Ramos (cell line): ENCODE results near the gene NR6A1.

ENCODE experiments used
- in situ Hi-C: fragments of 300-500 bp; cut with MboI; formaldehyde crosslinking; loops from one replicate; pipeline ENCODE4 v1.14.3; 2022; ENCODE audit warnings: low sequenced_read_pairs; ENCODE audit not compliant: unreplicated experiment

The NR6A1 gene

DNA sequence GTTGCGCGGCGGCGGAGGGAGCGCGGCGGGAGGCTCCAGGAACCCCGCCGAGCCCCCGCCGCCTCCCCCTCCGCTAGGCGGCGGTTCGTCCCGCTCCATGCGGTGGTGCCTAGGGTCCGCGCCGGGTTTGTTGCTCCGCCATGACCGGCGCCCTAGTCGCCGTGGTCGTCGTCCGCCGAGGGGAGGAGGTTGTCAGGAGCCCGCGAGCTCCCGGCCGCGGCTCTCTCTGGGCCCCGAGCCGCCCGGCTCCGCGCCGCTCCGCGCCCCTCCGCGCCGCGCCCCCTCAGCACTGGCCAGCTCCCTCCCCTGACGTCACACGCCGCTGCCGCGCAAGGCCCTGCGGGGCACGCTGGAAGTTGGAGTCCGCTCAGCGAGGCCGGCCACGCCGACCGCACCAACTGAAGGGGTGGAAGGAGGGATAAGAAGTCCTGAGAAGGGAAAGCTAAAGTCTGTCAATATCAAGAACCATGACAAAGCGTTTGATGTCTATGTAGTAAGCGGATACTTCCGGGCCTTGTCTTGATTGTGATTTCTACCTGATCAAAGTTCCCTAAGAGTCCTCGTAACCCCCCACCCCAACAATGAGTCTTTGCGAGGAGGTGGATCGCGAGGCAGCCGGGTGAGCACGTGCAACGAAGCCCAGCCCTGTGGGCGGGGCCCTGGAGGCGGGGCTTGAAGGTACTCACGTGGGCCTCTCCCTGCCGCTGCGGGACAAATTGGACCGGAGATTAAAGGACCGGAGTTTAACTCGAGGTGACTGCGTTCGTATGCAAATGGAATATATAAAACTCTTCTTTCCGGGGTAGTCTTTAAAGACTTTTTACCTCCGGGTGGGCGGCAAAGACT, at the start of gene NR6A1:
NR6A1 (minus strand) TSS at position 291 of the 846 bp plus-strand sequence.
- in situ Hi-C loops, result loop anchor here (5.0 to 10.0 kb wide), 3 partner anchors 81 to 601 kb away; partner anchors contain the start of genes SCAI and WDR38

DNA sequence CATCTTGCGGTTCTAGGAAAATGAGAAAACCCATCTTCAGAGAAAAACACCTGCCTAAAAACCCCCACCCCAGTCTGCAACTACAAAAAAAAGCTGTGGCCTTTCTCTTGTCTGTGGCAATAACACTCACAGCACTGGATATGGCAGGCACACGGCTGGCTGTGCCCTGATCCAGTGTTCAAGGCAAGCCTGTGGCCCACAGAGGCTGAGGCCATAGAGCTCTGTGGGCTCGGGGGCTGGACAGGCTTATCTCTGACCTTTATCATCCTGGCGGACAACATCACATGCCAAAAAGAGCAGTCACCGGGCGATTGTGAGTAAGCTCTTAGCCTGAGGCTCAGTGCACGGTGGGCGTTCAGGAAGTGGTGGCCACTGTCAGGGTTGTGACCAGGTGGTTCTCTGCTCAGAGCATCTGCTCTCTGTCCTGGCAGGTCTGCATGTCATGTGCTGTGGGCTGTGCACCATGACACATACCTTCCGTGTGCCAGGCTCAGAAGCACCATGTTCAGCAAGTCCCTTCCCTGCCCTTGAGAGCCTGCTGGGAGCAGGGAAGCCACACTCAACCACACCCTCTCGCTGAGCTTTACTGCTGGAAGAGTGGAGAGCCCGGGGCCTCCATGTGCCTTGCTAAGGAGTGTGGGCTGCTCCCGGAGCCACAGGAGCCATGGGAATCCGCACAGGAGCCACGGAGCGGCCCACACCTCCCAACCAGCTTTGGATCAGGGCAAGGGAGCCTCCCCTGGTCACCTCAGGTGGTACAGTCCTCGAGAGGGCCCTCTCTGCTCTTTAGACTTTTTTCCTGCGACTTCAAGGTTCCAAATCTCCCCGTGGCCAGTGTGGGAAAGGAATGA, 47.5 kb upstream of the NR6A1 start:
- in situ Hi-C loops, result no loop called here

DNA sequence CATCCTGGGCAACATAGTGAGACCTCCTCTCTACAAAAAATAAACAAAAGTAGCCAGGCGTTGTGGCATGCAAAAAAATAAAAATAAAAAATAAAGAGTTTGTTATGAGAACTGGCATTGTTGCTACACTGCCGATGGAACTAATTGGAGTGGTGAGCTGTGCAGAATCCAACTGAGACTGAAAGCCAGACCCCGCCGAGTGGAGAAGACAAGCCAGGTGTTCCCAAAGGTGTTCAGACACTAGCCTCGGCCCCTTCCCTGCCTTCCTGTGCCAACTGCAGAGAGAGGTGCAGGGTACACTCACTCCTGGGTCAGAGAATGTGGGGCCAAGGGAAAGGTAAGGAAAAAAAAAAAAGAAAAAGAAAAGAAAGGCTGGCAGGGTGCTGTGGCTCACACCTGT, 44.5 kb upstream of the NR6A1 start:
- in situ Hi-C loops, result no loop called here

DNA sequence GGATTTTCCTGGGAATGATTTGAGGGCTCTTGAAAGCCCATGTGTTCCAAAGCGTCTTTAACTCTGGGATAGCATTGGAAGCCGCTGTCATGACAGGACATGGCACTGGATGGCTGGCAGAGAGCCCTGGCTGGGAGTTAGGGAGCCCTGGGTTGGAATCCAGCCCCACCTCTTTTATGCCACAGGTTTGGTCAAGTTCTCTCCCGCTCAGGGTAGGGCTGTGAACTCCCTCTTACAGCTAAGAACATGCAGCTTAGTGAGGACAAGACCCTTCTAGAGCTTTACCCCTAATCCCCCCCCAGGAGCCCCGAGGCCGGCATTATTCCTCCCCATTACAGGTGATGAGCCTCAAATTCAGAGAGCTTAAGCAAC, 43.0 kb upstream of the NR6A1 start:
- in situ Hi-C loops, result no loop called here

DNA sequence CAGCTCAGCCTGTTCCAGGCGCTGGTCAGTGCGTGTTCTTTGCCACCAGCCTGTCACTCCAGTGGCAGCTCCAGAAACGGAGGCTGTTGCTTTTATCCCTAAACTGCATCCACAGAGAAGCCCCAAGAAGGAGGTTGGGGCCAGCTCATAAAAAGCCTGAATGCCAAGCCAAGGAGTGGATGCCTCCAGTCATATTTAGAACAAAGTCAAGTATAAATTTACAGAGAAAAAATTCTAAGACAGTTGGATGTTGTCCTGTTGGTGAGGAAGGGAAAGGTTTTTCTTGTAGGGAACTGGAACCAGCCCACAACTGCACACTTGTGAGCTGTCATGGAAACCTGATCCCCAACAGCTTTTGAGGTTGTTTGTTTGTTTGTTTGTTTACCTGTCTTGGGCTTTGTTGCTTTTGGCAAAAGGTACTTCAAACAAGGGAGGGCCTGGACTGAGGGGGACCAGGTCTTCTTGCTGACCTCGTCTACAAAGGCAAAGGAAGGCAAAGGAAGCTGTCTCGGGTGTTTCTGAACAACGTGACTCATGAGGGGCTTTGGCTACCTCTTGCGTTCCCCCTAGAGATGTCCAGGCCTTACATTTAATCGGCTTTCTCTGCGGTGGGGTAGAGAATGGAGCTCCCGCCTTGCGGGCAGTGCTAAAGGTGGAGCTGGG, 42.5 kb upstream of the NR6A1 start:
- in situ Hi-C loops, result no loop called here

DNA sequence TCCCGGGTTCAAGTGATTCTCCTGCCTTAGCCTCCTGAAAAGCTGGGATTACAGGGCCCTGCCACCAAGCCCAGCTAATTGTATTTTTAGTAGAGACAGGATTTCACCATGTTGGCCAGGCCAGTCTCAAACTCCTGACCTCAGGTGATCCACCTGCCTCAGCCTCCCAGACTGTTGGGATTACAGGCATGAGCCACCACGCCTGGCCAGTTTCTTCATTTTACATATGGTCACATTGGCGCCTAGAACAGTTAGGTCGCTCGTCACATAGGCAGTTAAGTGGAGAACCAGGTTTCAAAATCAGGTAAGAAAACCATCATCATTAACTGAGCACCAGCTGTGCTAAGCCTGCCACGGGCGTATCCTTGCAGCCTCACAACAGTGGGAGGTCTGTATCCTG, 41.9 kb upstream of the NR6A1 start:
- in situ Hi-C loops, result no loop called here

DNA sequence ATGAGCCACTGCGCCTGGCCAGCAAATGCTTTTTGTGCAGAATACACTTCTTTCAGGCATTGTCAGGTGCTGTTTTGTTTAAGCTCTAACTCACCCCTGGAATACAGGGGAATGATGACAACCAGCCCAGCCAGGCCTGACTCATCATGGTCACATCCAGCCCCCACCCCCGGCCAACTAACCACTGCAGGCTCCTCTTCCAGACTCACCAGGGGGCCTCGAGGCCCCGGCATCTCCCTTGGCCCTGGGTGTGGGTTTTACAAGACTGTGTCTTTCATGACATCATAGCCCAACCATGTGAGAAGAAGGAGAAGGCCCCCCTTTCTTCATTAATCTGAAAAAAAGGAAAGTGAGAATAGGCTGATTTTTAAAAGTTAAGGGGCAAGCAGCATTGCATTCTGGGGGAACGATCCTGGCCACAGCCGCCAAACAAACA, 41.3 kb upstream of the NR6A1 start:
- in situ Hi-C loops, result no loop called here

DNA sequence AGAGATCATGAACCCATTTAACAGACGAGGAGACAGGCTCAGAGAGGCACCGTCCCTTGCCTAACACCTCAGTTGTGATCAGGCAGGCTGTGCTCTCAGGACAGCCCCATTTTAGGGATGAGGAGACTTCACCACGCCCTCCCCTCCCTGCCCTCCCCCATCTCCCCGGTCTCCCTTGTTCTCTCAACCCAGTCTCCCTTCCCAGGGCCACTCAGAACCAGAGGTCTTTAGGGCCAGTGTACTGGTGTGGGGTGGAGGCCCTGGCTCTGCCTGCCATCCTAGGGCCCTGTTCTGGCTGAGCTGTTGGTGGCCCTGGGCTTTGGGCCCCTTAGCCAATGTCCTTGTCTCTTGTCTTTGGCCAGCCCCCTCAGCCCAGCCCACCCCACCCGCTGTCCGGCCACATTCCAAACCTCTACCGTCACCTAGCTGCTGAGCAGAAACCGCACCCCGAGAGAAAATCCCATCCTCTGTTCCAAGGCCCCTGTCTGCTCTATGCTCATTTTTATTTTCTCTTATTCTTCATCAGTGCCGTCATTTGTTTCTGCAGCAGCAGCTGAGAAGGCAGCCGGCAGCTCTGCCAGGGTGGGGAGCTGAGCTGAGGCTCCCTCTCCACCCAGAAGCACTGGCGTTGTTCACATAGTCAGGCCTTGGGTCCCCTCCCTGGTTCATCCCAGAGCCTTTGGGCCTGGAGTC, 39.7 kb upstream of the NR6A1 start:
- in situ Hi-C loops, result no loop called here

DNA sequence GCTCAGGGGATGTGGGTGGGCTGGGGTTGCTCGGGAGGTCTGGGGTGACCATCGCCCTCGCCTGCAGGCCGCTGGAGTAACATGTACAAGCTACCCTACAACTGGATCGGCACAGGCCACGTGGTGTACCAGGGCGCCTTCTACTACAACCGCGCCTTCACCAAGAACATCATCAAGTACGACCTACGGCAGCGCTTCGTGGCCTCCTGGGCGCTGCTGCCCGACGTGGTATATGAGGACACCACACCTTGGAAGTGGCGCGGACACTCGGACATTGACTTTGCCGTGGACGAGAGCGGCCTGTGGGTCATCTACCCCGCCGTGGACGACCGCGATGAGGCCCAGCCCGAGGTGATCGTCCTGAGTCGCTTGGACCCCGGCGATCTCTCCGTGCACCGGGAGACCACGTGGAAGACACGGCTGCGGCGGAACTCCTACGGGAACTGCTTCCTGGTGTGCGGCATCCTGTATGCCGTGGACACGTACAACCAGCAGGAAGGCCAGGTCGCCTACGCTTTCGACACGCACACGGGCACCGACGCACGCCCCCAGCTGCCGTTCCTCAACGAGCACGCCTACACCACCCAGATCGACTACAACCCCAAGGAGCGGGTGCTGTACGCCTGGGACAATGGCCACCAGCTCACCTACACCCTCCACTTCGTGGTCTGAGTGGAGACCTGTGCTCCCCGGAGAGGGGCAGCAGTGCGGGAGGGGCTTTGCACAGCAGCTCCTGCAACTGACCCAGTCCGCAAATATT, 38.8 kb upstream of the NR6A1 start:
- in situ Hi-C loops, result no loop called here

DNA sequence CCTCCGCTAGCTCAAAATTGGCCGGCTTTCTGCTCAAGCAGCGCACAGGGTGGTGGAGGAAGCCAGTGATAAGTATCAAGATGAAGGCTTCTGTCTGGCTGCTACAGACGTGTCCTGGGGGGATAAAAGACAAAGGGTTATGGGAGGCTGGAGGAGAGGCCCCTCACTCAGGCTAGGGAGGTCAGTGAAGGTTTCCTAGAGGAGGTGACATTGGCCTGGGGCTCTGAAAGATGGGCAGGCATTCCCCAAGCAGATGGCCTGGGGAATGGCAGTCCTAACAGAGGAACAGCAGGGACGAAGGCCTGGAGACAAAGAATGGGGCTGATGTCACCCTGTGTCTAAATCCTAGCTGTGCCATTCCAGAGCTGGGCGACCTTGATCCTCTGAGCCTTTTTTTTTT, 38.1 kb upstream of the NR6A1 start:
- in situ Hi-C loops, result no loop called here

DNA sequence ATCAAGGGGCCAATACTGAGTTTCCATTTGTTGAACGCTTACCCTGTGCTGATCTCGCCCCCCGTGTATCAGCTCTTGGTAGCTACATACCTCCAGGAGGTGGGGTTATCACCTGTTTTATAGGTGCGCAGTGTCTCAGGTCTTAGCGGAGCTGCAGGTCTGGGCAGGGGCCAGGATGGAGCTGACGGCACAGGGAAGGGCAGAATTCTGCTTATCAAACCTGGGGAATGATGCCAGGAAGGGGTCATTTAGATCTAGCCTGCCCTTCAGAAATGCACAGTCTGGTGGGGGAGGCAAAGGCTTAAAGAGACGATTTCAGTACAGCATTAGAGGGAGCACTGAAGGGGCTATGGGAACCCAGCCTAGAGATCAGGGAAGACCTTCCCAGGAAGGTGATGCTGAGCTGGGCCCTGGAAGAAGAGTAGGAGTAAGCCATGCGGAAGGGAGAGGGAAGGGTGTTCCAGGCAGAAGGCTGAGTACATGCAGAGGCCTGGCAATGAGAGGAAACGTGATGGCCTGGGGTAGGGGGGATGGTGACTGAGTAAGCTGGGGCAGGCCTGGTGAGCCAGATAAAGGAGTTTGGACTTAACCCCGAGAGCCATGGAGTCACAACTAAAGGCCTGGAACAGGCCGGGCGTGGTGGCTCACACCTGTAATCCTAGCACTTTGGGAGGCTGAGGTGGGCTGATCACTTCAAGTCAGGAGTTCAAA, 37.3 kb upstream of the NR6A1 start:
- in situ Hi-C loops, result no loop called here

DNA sequence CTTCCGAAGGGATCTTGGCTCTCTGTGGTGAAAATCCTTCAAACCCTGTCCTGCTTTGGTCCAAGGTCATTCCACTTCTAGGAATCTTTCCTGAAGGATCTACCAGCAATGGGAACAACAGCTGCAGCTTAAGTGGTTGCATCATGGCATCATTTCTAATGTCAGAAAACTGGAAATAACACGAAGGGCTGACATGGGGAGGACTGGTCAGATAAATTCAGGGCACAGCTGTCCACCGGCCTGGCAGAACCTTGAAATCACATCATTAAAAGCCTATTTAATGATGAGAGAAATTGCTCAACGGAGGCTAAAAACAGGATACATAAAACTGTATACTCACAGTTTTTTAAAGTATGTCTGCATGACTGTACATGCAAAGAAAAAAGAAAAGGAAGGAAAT, 34.1 kb upstream of the NR6A1 start:
- in situ Hi-C loops, result no loop called here

DNA sequence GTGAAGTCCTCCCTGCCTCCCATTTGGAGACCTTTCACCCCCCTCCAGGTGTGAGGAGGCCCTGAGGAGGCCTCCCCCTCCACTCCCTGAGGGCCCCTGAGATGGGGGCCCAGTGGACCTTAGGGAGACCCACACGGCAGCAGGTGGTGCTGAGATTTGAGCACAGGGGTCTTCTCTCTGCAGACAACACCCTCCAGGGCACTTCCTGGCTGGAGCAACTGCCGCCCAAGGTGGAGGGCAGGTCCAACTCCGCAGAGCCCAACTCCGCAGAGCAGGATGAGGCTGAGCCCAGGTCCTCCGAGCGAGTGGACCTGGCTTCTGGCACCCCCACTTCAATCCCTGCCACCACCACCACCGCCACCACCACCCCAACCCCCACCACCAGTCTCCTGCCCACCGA, 32.8 kb upstream of the NR6A1 start:
- in situ Hi-C loops, result no loop called here

DNA sequence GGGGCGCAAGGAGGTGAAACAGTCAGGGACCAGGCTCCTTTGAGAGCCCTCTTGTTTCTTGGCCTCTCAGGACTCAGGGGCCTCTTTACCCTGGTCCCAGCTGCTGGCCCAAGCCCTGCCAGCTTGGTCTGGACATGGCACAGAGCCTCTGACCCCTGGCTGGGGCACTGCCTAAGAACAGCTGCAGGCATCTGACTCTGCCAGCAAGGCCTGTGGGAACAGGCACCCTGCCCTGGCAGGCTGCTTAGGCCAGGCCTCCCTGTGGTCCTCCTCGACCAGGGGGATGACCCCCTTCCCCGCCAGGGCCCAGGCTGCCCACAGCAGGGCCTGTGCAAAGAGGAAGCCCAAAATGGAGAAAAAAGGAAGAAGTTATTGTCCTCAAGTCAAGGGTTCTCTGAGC, 31.3 kb upstream of the NR6A1 start:
- in situ Hi-C loops, result no loop called here

DNA sequence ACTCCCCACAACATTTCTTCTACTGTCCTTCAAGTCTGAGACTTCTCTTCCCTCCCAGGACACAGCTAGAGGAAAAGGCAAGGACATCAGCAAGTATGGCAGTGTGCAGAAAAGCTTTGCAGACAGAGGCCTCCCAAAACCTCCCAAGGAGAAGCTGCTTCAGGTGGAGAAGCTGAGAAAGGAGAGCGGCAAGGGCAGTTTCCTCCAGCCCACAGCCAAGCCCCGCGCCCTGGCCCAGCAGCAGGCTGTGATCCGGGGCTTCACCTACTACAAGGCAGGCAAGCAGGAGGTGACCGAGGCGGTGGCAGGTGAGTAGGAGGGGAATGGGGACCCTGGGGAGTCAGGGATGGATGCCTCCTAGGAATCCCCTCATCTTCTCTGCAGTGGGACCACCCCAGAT, 30.2 kb upstream of the NR6A1 start:
- in situ Hi-C loops, result no loop called here

DNA sequence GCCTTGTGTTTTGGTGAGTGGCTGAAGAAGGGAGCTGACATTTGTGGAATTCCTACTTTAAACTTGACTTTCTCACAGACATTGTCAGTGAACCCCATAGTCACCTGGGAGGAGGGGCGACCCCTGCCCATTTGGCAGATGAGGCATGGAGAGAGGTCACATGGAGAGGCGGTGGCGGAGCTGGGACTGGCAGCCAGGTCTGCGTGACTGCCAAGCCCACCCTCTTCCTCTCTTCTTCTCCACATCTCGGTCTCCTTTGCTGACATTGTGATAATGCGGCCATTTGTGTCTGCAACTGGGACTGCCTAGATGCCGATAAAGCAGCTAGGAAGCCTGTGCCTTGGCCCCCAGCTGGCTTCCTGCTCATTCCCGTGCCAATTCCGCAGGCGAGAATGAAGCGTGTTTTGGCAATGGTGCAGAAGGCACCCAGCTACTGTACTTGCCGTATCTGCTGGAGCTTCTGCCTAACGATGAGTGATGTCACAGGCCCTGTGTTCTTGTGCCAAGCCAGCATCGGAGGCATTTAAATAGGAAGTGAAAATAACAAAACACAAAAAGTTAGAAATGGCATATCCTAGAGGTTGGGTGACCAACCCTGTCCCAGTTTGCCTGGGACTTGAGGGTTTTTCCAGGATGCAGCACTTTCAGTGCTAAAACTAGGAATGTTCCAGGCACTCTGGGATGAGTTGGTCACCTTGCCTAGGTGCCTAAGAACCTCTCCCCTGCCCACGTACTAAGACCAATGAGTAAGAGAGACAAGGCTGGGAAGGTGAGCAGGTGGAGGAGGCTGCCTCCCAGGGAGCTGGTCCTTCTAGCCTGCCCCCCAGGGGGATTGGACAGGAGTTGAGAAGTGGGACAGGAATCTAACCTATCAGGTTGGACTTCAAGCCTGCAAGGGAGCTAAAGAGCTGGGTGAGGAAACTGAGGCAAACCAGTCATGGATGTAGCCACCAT, 29.5 kb upstream of the NR6A1 start:
- in situ Hi-C loops, result no loop called here

DNA sequence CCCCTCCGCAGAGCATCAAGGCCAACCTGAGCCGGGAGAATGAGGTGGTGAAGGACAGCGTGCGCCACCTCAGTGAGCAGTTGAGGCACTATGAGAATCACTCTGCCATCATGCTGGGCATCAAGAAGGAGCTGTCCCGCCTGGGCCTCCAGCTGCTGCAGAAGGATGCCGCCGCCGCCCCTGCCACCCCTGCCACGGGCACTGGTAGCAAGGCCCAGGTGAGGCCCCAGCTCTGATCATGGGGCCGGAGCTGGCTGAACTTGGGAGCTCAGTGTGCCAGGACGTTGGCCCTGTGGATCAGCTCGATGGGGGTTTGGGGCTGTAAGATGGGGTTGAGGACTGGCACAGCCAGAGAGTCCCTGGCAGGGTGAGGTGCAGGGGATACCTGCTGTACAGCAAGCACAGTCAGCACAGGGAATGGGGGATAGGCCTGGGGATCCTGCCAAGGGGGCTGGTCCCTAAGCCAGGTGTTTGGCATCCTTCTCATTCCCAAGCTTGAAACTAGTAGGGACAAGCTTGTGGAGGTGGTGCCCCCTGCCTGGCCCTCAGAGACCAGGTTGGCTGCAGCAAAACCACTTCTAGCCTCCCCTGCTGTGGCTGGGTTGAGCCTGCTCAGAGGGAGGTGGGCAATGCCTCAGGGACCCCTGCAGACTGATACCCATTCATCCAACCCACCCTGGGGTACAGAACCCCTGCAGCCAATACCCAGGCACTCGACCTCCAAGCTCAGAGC, 28.3 kb upstream of the NR6A1 start:
- in situ Hi-C loops, result no loop called here
